ENCODE measurements around the gene CCNA2.

The CCNA2 gene

GRCh38 chr4:121771869-121772268 is 51.8 kb downstream of the CCNA2 start:
- ATAC-seq, result no peak

- ATAC-seq, result no peak
Observed at GRCh38 chr4:121769341-121769740, 54.3 kb downstream of the CCNA2 start.

GRCh38 chr4:121767166-121767565 is 56.5 kb downstream of the CCNA2 start:
- ATAC-seq, result no peak

All from activated CD4-positive, CD25-positive, alpha-beta regulatory T cell treated with anti-CD3 and anti-CD28 coated beads, Interleukin-2, amount 50 U/mL, for 24 hours (primary cell).